Iris pigment epithelial cell (primary cell): ENCODE results near the gene LMF1.
A peak's percentile ranks its signal among the peaks of the same experiment; 100 is the strongest.

Experiments
- DNase-seq: peaks from one replicate; pipeline ENCODE4 v3.0.0-alpha.2; 2011; ENCODE audit warnings: low read depth

LMF1 gene

GRCh38 chr16:929227-930073, 41.3 kb downstream of the LMF1 start:
- no peak for DNase-seq

GRCh38 chr16:928526-928925, 42.3 kb downstream of the LMF1 start:
- no peak for DNase-seq

GRCh38 chr16:927931-928330, 42.9 kb downstream of the LMF1 start:
- DNase-seq = no peak

GRCh38 chr16:927406-927805, 43.4 kb downstream of the LMF1 start:
- DNase-seq = no peak

- no peak for DNase-seq
These were observed 44.1 kb downstream of the LMF1 start for GRCh38 chr16:926715-927114.

- DNase-seq = no peak
These were observed 46.0 kb downstream of the LMF1 start for GRCh38 chr16:924806-925205.

- DNase-seq = no peak
These were observed 46.7 kb downstream of the LMF1 start for GRCh38 chr16:924063-924462.

GRCh38 chr16:923184-923583, 47.6 kb downstream of the LMF1 start:
- DNase-seq = no peak

- DNase-seq = no peak
These were observed 48.7 kb downstream of the LMF1 start for GRCh38 chr16:922051-922450.

- DNase-seq = no peak
These were observed 49.4 kb downstream of the LMF1 start for GRCh38 chr16:921321-921905.

GRCh38 chr16:920717-921116, 50.1 kb downstream of the LMF1 start:
- DNase-seq = peak; percentile 37

GRCh38 chr16:920051-920681, 50.6 kb downstream of the LMF1 start:
- DNase-seq = peak; percentile 69

GRCh38 chr16:919658-920050, 51.1 kb downstream of the LMF1 start:
- DNase-seq = no peak

- no peak for DNase-seq
These were observed 51.8 kb downstream of the LMF1 start for GRCh38 chr16:918741-919657.

GRCh38 chr16:918068-918467, 52.7 kb downstream of the LMF1 start:
- DNase-seq = peak; percentile 55

- DNase-seq = no peak
These were observed 53.2 kb downstream of the LMF1 start for GRCh38 chr16:917591-918061.

GRCh38 chr16:916035-916799, 54.6 kb downstream of the LMF1 start:
- DNase-seq = no peak

GRCh38 chr16:915546-915945, 55.2 kb downstream of the LMF1 start:
- DNase-seq = no peak

- DNase-seq = no peak
These were observed 56.3 kb downstream of the LMF1 start for GRCh38 chr16:914440-914839.

GRCh38 chr16:913817-914439, 56.9 kb downstream of the LMF1 start:
- DNase-seq = no peak
